ENCODE data around the gene TARS2.

DNA sequence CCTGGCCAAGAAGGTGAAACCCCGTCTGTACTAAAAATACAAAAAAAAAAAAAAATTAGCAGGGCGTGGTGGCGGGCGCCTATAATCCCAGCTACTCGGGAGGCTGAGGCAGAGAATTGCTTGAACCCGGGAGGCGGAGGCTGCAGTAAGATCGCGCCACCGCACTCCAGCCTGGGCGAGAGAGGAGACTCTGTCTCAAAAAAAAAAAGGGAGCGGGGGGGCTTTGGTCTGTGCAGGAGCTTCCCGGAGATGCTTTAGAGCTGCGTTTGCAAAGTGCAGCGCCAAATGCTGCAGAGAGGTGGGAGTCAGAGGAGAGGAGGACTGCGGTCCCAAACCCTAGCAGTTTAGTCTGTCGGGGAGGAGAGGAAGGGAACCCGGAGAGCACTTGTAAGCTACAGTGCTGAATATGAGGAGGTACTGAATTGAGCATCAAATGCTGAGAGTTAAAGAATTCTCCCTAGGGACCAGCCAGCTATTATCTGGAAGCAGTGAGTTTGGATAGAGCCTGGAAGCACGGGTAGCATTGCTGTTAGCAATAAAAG is 28.9 kb downstream of the TARS2 start:
- TF ChIP-seq CTCF (IDR thresholded peaks at IDR 0.05) = peak; percentile 21; the same call in 1 of the 2 replicates
- TF ChIP-seq ZFX (IDR thresholded peaks at IDR 0.05; ENCODE audit: borderline replicate concordance) = no peak

Measured in 22Rv1 (cell line).